DOHH2 (cell line): ENCODE measurements around the gene PTX3.

Experiments
- H3F3A ChIP-seq: fragments of 200-600 bp; sonication (generic), shearing (Covaris generic); 2 replicates; pipeline ENCODE4 v1.6.0; 2016; ENCODE audit warnings: antibody characterized with exemption, mild to moderate bottlenecking; ENCODE audit not compliant: control insufficient read depth, insufficient read depth
- H3K27ac ChIP-seq: fragments of 200-600 bp; sonication (generic); 2 replicates; pipeline ENCODE4 v1.5.1; 2014; ENCODE audit warnings: low read depth, mild to moderate bottlenecking, low read length, moderate library complexity
- H3K27me3 ChIP-seq: fragments of 200-600 bp; sonication (generic); 2 replicates; pipeline ENCODE4 v1.6.1; 2014; ENCODE audit warnings: mild to moderate bottlenecking, low read length, mixed read lengths; ENCODE audit not compliant: control insufficient read depth
- H3K36me3 ChIP-seq: fragments of 200-600 bp; sonication (generic); 2 replicates; pipeline ENCODE4 v1.6.1; 2014; ENCODE audit warnings: mild to moderate bottlenecking, low read length, moderate library complexity, mixed read lengths; ENCODE audit not compliant: control insufficient read depth
- H3K4me1 ChIP-seq: fragments of 200-600 bp; sonication (generic); 2 replicates; pipeline ENCODE4 v1.6.1; 2014; ENCODE audit warnings: mild to moderate bottlenecking, low read length, mixed read lengths; ENCODE audit not compliant: control insufficient read depth
- H3K4me2 ChIP-seq: fragments of 200-600 bp; sonication (generic); 2 replicates; pipeline ENCODE4 v1.6.0; 2014; ENCODE audit warnings: mild to moderate bottlenecking, low read length, moderate library complexity
- H3K4me3 ChIP-seq: fragments of 200-600 bp; sonication (generic); 2 replicates; pipeline ENCODE4 v1.5.1; 2014; ENCODE audit warnings: mild to moderate bottlenecking, low read length, mixed read lengths
- H3K79me2 ChIP-seq: fragments of 200-600 bp; sonication (generic); 2 replicates; pipeline ENCODE4 v1.6.1; 2014; ENCODE audit warnings: mild to moderate bottlenecking, low read length, mixed read lengths; ENCODE audit not compliant: control insufficient read depth
- H3K9me2 ChIP-seq: fragments of 200-600 bp; sonication (generic); replicated peaks from 2 replicates; pipeline ENCODE4 v1.6.1; 2014; ENCODE audit warnings: mild to moderate bottlenecking, low read length, mixed read lengths; ENCODE audit not compliant: control insufficient read depth
- H3K9me3 ChIP-seq: fragments of 200-600 bp; sonication (generic); 2 replicates; pipeline ENCODE4 v1.6.1; 2014; ENCODE audit warnings: antibody characterized with exemption, low read length, mixed read lengths; ENCODE audit not compliant: control insufficient read depth, insufficient read depth
- H4K20me1 ChIP-seq: fragments of 200-600 bp; sonication (generic); 2 replicates; pipeline ENCODE4 v1.6.0; 2014; ENCODE audit warnings: low read depth, mild to moderate bottlenecking, antibody characterized with exemption, low read length, moderate library complexity; ENCODE audit not compliant: control insufficient read depth, insufficient read depth
- EZH2phosphoT487 ChIP-seq: fragments of 200-600 bp; sonication (generic); IDR thresholded peaks from 2 replicates; pipeline ENCODE4 v1.6.1; 2017; ENCODE audit warnings: borderline replicate concordance, mild to moderate bottlenecking, antibody characterized with exemption, low read length, moderate library complexity, mixed read lengths
- TF ChIP-seq, protein P1 (sequence below): fragments of 200-600 bp; sonication (generic); IDR thresholded peaks from one replicate; pipeline ENCODE4 v1.5.1; 2014; ENCODE audit warnings: antibody characterized with exemption, mild to moderate bottlenecking, low read depth, low read length; ENCODE audit not compliant: poor library complexity, severe bottlenecking

PTX3 gene

DNA sequence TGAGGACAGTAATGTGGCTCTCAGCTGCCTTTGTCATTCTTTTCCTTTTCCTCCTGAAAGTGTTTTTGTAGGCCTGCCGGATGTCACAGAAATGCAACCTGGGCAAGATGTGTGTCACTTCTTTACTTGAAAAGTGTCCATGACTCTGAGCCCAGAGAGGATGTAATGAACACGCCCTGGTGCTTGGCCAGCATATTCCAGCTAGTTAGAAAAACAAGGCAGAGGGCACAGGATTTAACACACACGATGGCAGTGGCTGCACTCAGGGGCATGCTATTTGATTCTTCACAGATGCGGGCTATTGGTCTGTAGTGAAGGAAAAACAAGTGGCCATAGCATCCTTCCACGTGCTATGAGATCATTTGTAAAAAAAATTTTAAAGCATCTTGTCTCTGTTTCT, 30.3 kb upstream of the PTX3 start:
- no peaks in the 10 kb centered on the region for H3K27me3 ChIP-seq
- no peak overlapping the region for H3K4me3 ChIP-seq
- H3F3A ChIP-seq = no peaks in the 10 kb centered on the region
- H3K79me2 ChIP-seq = no peaks in the 10 kb centered on the region
- H4K20me1 ChIP-seq = no peaks in the 10 kb centered on the region
- no peak for TF ChIP-seq EZH2phosphoT487
- TF ChIP-seq, protein P1, sequence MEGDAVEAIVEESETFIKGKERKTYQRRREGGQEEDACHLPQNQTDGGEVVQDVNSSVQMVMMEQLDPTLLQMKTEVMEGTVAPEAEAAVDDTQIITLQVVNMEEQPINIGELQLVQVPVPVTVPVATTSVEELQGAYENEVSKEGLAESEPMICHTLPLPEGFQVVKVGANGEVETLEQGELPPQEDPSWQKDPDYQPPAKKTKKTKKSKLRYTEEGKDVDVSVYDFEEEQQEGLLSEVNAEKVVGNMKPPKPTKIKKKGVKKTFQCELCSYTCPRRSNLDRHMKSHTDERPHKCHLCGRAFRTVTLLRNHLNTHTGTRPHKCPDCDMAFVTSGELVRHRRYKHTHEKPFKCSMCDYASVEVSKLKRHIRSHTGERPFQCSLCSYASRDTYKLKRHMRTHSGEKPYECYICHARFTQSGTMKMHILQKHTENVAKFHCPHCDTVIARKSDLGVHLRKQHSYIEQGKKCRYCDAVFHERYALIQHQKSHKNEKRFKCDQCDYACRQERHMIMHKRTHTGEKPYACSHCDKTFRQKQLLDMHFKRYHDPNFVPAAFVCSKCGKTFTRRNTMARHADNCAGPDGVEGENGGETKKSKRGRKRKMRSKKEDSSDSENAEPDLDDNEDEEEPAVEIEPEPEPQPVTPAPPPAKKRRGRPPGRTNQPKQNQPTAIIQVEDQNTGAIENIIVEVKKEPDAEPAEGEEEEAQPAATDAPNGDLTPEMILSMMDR = no peak
- H3K27ac ChIP-seq = no peak overlapping the region
- H3K9me3 ChIP-seq = no peaks in the 10 kb centered on the region
- no peaks in the 10 kb centered on the region for H3K9me2 ChIP-seq
- H3K4me1 ChIP-seq = no peaks in the 10 kb centered on the region
- no peak overlapping the region for H3K4me2 ChIP-seq
- H3K36me3 ChIP-seq = no peaks in the 10 kb centered on the region

DNA sequence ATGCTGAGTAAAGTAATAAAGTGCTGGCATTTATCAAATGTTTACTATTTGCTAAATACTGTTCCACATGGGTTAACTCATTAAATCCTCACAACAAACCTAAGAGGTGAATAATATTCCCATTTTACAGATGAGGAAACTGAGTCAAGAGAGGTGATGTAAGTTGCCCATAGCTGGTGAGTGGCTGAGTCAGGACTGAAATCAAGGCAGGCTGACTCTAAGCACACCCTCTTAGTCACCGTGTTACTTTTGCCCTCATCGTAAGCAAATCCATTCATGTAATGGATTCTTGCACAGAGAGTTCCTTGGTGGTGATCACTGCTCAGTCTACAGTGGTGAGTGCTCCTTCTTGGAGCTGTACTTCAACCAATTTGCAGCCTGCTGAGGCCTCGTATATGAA, 28.9 kb upstream of the PTX3 start:
- H4K20me1 ChIP-seq = no peaks in the 10 kb centered on the region
- no peaks in the 10 kb centered on the region for H3K9me2 ChIP-seq
- H3K9me3 ChIP-seq = no peaks in the 10 kb centered on the region
- TF ChIP-seq EZH2phosphoT487 = no peak
- TF ChIP-seq, protein P1 = no peak
- no peak overlapping the region for H3K4me3 ChIP-seq
- H3K36me3 ChIP-seq = no peaks in the 10 kb centered on the region
- H3K27ac ChIP-seq = no peak overlapping the region
- no peaks in the 10 kb centered on the region for H3F3A ChIP-seq
- no peaks in the 10 kb centered on the region for H3K27me3 ChIP-seq
- no peaks in the 10 kb centered on the region for H3K79me2 ChIP-seq
- H3K4me2 ChIP-seq = no peak overlapping the region
- H3K4me1 ChIP-seq = no peaks in the 10 kb centered on the region

DNA sequence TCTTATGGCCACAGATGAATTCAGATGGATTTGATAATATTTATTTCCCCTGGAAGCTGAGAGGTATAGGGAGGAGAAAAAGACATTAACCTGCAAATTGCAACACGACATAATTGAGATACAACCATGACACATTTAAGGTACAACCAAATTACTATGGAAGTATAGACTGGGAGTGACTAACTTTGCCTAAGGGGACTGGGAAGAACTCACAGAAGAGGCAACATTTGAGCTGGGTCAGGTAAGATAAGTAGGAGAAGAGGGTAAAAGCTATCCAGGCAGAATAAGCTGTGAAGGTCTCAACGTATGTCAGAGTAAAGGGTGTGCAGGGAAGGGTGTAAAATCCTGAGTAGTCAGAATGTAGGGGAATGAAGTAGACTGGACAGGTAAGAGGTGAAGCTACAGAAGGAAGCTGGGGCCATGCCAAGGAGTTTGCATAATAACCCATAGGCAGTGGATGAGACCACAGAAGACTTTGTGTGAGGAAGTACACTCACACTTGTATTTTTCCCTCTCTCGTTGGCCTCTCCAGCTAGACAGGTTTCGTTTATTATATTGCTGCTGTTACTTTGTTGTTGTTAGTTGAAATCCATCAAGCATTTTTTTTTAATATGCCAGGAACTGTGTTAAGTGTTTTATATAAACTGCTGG, 28.0 kb upstream of the PTX3 start:
- Histone ChIP-seq H3K9me3 (no peaks in the 10 kb centered on the region), H3K36me3 (no peaks in the 10 kb centered on the region), H3K27me3 (no peaks in the 10 kb centered on the region), H3K4me1 (no peaks in the 10 kb centered on the region), H3F3A (no peaks in the 10 kb centered on the region), H4K20me1 (no peaks in the 10 kb centered on the region), H3K4me2 (no peak overlapping the region), H3K79me2 (no peaks in the 10 kb centered on the region), H3K27ac (no peak overlapping the region), H3K4me3 (no peak overlapping the region), H3K9me2 (no peaks in the 10 kb centered on the region)
- no peak for TF ChIP-seq EZH2phosphoT487
- TF ChIP-seq, protein P1 = no peak

DNA sequence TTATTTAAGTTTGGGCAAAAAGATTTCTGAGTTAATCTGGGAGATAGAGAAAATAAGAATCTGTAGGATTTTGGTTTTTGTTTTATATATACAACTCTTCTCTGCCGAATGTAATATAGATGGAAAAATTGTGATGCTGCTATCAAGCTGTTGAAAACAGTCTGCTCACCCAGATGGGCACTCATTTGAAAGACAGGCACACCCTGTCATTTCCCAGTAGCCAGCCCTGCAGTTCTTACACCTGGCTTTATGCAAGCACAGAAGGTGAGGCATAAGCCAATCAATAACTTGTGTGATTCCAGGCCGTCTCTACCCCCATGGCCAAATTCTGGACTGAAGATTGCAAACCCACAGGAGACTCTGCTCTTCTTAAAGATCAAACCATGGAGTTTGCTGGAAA, 27.1 kb upstream of the PTX3 start:
- Histone ChIP-seq H3K4me3 (no peak overlapping the region), H3K9me3 (no peaks in the 10 kb centered on the region), H4K20me1 (no peaks in the 10 kb centered on the region), H3K27ac (no peak overlapping the region), H3K79me2 (no peaks in the 10 kb centered on the region), H3K4me2 (no peak overlapping the region), H3K36me3 (no peaks in the 10 kb centered on the region), H3K27me3 (no peaks in the 10 kb centered on the region), H3K9me2 (no peaks in the 10 kb centered on the region), H3K4me1 (no peaks in the 10 kb centered on the region), H3F3A (no peaks in the 10 kb centered on the region)
- TF ChIP-seq, protein P1 = no peak
- TF ChIP-seq EZH2phosphoT487 = no peak
